Measurements from ENCODE around the gene COQ4.
"Not testable (repeated sequence)": the region's sequence is repeated elsewhere in the genome, so short reads cannot be mapped to it uniquely, and the experiment has no call there.

COQ4 gene

DNA sequence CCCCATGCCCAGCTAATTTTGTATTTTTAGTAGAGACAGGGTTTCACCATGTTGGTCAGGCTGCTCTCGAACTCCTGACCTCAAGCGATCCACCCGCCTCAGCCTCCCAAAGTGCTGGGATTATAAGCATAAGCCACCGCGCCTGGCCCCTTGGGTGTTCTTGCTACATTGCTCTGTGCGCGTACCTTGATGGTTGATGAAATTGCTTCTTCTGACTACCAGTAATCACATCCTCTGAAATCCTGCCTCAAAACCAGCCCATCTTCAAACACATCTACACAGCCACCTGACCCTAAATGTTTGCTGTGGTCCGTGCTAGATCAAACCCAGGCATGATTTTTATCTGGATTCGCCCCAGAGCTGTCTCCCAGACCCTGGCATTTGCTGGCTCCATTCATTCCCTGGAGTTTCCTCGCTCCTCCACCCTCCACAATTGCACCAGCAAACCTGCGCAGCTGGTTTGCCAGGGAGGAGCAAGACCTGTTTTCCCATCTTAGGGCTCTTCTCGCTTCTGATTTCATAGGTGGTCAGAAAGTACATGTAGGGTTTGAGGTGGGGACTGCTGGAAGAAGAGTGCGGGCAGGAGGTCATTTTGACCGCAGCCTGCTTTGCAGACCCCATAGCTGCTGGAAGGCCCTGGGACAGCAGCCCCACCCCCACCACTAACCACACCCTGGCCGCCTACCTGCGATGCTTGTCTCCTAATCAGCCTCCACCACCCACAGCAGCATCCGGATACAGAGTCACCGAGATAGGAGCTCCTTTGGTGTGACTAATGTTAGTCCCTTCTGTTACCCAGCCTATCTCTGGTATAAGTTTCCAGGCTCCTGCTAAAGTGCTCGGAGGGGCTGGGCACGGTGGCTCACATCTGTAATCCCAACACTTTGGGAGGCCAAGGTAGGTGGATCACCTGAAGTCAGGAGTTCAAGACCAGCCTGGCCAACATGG, 23.8 kb upstream of the COQ4 start:
- DNase-seq (ENCODE audit: low read depth in 3 of 3, low spot score in 1 of 3), result no peak

DNA sequence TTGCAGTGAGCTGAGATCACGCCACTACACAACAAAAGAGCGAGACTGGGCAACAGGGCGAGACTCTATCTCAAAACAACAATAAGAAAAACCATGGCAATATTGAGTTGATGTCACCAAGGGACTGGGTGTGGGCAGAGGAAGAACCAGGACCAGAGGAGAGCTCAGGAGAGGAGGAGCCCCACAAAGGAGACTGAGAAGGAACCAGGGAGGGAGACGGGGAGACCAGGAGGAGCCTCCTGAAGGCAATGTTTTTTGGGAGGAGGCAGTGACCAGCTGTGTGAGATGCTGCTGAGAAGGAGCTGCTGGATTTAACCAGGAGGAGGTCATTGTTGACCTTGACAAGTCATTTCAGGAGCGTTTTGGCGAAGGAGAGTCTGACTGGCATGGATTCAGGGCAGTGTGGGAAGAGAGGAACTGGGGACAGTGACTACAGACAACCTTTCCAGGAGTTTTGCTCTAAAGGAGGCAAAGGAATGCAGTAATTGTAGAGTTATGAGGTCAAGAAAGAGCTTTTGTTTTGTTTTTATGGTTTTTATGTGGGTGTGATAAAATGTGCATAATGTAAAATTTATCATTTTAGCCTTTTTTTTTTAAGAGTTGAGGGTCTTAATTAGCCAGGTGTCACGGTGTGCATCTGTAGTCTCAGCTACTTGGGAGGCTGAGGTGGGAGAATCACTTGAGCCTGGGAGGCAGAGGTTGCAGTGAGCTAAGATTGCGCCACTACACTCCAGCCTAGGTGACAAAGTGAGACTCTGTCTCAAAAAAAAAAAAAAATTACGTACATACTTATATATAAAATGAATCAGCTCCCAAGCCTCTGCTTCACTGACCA, 18.3 kb upstream of the COQ4 start:
- DNase-seq (ENCODE audit: low read depth in 3 of 3, low spot score in 1 of 3), result no peak

DNA sequence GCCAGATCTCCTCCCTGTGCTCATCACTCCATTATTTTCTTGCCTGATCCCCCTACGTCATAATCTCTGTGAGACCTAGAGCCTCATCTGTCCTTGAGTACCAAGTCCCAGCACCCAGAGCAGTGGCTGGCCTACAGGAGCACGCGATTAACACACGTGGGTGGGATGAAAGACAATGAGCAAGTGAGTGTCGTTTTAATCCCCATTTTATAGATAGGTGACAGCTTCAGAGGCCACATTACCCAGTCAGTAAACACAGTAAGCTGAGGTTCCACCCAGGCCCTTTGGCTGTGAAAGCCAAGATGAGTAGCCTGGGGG, 17.7 kb upstream of the COQ4 start:
- no peak for DNase-seq (ENCODE audit: low read depth in 3 of 3, low spot score in 1 of 3)

DNA sequence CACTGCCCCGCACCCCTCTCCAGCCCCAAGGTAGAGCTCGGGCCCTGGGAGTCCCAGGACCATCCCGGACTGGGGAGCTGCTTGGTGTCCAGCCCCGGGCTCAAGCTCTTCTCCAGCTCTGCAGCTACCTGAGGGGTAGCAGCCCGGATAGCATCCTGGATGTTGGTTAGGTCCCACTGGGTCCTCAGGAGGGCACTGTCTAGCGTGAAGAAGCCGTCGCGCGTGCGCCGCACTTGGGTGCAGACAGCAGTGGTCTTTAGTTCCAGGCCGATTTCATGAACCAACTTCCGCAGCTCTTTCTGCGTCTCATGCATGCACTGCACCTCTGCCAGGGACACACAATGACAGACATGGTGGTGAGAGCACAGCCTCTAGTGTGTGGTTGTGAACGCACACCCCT, 13.1 kb upstream of the COQ4 start:
- no peak for DNase-seq (ENCODE audit: low read depth in 3 of 3, low spot score in 1 of 3)

DNA sequence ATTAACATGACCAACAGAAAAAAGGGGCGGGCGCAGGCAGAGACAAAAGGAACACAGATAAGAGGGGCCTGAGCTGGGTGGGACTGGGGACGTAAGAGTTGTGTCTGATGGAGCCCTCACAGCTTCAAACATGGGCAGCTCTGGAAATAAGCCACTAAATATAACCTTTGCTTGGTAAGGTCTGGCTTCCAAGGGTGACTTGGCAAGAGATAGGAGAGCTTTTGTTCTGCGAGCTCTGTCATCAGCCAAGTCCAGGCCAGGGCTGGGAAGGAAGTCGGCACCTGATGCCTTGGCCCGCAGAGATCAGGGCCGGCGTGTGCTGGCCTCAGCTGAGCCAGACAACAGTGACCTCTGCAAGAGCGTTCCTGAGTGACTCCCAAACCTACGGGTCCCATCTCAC, 12.2 kb upstream of the COQ4 start:
- DNase-seq (ENCODE audit: low read depth in 3 of 3, low spot score in 1 of 3), result no peak

DNA sequence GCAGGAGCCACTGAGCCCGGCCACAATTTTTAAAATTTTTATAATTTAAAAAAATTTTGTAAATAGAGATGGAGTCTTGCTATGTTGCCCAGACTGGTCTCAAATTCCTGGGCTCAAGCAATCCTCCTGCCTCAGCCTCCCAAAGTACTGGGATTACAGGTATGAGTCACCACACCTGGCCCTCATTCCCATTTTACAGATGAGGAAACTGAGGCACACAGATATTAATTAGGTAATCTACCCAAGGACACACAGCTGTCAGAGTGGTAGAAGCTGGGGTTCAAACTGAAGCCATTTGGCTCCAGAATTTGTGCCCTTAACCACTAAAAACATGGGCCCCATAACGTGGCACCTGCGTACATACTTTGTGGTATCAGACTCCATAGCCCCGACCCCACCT, 7.9 kb upstream of the COQ4 start:
- DNase-seq (ENCODE audit: low read depth in 3 of 3, low spot score in 1 of 3), result no peak

DNA sequence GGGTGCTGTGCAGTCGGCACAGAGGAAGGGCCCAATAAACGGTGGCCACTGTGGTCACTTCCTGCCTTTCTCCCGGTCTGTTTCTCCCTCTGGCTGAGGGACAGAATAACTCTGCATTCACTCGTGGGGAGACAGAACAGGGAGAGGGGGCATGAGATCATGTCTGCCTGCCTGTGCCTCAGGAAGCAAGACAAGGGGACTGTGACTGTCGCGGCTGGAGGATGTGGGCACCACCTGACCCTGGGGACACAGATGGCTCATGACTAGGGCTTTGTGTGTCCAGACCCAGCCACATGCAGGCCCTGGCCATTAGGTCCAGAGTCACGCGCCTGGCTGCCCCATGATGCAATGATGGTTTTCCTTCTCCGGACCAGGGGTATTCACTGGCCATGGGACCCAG, 6.2 kb upstream of the COQ4 start:
- DNase-seq (ENCODE audit: low read depth in 3 of 3, low spot score in 1 of 3), result no peak

DNA sequence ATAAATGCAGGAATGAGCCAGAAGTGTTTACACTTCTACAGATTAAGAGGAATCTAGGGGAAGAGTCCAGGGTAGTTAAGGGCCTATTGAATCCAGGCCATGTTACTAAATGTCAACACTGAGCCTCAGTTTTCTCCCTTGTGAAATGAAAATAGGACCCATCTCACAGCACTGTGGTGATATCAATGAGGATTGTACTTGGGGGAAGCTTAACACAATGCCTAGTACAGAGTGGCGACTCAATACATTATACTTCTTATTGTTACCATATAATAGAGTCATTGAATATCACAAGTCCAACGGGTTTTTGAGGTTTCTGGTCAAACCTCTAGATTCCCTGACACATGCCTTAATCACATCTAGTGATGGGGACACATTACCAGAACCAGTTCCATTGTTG, 5.0 kb upstream of the COQ4 start:
- no peak for DNase-seq (ENCODE audit: low read depth in 3 of 3, low spot score in 1 of 3)

DNA sequence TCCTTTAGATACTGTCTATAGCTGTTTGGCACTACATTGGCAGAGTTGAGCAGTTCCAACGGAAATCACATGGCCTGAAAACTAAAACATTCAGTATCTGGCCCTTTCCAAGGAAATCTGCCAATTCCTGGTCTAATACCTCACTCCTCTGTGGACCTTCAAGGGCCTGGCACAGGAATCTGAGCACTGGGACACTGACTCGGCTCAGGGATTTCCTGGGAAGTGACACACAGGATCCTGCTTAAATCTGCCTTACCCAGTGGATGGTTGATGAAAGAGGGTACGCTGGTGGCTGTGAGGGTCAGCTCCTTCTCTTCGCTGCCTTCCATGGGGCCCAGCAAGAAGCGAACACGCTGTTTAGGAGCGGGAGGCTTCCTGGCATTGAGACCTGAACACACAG, 1.3 kb upstream of the COQ4 start:
- no peak for DNase-seq (ENCODE audit: low read depth in 3 of 3, low spot score in 1 of 3)

DNA sequence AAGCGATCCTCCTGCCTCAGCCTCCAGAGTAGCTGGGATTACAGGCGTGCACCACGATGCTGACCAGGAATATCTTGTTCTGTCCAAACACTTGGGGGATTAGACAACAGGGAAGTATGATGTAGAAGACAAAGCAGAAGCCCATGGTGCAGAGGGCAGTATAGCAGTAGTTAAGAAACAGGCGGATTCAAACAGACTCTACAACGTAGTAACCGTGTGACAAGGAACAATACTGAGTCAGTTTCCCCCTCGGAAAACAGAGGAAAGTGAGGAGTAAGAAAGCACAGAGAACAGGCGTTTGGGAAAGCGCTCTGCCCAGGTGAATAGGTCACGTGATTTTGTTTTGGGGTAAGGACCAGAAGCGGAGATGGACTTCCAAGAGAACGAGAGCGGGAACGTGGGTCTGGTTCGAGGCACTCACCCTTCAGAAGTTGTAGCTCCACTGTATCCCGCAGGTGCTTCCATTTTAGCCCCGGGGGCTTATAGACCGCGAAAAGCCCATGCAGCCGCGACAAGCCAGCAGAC, 698 bp upstream of the COQ4 start:
- DNase-seq (ENCODE audit: low read depth in 3 of 3, low spot score in 1 of 3), result no peak

DNA sequence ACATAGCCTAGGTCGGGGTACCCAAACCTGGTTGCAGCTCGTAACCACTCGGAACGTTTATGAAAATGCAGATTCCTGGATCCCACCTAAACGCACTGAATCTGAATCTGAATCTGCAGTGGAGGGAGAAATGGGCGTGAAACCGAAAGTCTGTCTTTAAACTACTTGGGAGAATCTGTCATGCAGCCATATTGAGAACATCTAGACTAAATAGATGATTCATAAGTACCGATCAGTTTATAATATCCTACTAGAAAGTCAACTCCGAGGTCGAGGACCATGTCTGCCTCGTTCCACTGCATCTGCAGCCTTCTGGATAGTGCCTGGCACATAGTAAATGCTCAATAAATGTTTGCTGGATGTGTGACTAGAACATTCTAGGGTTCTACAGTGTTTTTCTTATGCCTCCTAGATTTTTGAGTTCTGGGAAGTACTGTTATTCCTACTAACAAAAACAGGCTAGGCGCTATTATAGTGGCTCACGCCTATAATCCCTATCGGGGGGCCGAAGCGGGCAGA, 632 bp downstream of the COQ4 start:
- DNase-seq (ENCODE audit: low read depth in 3 of 3, low spot score in 1 of 3), result no peak

DNA sequence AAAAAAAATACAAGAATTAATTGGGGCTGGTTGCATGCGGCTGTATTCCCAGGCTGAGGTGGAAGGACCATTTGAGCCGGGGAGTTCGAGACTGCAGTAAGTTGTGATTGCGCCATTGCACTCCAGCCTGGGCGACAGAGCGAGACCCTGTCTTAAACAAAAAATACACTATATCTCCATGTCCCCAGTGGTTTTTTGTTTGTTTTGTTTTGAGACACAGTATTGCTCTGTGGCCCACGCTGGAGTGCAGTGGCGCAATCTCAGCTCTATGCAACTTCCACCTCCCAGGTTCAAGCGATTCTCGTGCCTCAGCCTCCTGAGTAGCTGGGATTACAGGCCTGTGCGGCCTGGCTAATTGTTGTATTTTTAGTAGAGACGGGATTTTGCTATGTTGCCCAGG, 1.2 kb downstream of the COQ4 start:
- no peak for DNase-seq (ENCODE audit: low read depth in 3 of 3, low spot score in 1 of 3)

DNA sequence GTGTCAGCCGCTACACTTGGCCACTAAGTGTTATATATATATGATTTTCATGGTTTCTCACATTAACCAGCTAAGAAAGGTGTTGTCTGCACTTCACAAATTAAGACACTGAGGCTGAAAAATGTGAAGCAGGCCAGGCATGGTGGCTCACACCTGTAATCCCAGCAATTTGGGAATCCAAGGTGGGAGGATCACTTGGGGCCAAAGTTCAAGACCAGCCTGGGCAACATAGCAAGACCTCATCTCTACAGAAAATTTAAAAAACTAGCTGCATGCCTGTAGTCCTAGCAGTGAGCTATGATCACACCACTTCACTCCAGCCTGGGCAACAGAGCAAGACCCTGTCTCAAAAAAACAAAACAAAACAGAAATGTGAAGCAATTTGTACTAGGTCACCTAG, 1.8 kb downstream of the COQ4 start:
- DNase-seq (ENCODE audit: low read depth in 3 of 3, low spot score in 1 of 3), result no peak

DNA sequence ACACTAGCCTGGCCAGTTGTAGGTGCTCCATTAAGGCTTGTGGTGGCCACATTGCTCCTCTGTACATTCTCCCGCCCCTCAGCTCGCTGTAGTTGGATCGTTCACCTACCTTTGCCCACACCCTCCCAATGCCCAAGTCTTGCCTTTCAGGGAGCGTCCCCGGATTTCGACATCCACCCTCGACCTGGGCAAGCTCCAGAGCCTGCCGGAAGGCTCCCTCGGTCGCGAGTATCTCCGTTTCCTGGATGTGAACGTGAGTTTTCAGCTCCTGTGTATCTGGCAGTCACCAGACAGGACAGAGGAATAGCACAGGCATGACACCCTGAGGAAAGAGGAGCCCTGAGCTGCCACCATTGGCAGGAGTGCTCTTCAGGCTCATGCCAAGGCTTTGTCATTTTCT, 3.0 kb downstream of the COQ4 start:
- no peak for DNase-seq (ENCODE audit: low read depth in 3 of 3, low spot score in 1 of 3)

DNA sequence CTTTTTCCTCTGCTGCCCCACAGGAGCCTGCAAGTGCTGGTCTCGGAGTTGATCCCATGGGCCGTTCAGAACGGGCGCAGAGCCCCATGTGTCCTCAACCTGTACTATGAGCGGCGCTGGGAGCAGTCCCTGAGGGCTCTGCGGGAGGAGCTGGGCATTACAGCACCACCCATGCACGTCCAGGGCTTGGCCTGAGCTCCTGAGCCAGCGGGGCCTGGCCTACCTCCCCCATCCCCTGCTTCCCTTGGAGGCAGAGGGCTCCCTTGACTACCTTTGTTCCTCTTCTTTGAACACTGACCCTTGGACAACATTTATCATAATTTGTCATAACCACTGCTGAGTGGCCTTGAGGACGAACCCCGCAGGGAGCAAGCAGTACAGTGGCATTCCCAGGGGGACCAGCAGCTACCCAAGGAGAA, 10.8 kb downstream of the COQ4 start:
- no peak for DNase-seq (ENCODE audit: low read depth in 3 of 3, low spot score in 1 of 3)

DNA sequence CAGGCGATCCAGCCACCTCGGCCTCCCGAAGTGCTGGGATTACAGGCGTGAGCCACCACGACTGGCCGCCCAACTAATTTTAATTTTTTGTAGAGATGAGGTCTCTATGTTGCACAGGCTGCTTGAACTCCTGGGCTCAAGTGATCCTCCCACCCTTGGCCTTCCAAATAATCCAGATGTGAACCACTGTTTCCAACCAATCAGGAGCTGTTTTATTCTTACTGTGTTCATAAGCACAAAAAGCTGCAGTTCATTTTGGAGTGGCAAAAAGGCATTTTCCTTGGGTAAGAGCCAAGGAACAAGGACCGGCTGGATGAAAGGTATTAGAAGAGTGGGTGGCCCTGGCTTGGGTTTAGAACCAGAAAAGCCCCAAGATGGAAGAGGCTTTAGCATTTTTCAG, 12.5 kb downstream of the COQ4 start:
- no peak for DNase-seq (ENCODE audit: low read depth in 3 of 3, low spot score in 1 of 3)

DNA sequence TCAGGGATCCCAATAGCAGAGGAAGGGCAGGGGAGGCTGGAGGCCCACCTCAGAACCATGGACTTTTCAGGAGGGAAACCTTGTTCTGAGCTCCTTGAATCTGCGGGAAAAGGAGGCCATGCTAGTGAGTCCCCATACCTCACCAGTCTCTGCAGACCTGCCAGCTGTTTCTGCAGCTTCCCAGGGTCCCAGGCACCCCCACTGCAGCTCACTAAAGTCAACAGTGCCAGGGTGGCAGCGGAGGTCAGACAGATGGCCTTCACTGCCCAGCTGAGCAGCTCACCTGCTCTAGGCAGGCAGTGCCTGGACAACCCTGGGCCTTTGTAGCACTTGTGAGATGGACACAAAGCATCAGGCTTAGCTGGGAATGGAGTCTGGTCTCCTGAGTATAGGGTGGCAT, 13.3 kb downstream of the COQ4 start:
- no peak for DNase-seq (ENCODE audit: low read depth in 3 of 3, low spot score in 1 of 3)

DNA sequence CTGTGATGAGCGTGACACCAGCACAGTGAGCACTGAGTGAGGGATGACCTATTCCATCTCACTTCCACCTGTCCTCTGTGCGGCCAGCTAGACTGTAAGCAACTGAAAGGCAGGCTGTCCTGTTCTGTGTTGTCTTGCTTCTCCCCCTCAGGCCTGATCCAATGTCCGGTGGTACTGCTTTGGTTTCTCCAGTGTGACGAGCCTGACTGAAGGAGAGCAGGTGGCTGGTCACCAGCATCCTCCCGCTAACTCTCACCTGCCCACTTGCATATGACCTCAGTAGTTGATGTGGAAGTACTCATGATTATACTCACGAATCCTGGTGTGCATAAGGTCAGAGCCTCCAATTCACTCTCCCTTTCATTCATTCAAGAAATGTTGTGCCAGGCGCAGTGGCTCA, 15.3 kb downstream of the COQ4 start:
- DNase-seq (ENCODE audit: low read depth in 3 of 3, low spot score in 1 of 3), result no peak

DNA sequence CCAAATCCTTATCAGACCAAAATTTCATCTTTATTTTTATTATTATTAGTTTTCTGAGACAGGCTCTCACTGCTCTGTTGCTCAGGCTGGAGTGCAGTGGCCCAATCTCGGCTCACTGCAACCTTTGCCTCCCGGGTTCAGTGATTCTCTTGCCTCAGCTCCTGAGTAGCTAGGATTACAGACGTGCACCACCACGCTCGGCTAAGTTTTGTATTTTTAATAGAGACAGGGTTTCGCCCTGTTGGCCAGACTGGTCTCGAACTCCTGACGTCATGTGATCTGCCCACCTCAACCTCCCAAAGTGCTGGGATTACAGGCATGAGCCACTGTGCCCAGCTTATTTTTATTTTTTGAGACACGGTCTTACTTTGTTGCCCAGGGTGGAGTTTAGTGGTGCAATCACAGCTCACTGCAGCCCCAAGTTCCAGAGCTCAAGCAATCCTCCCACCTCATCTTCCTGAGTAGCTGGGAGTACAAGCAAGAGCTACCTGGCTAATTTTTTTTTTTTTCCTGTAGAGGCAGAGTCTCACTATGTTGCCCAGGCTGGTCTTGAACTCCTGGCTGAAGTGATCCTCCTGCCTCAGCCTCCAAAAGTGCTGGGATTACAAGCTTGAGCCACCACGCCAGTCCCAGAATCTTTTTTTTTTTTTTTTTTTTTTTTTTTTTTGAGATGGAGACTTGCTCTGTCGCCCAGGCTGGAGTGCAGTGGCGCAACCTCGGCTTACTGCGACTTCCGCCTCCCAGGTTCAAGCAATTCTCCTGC, 16.4 kb downstream of the COQ4 start:
- not testable (repeated sequence) for DNase-seq (ENCODE audit: low read depth in 3 of 3, low spot score in 1 of 3)

DNA sequence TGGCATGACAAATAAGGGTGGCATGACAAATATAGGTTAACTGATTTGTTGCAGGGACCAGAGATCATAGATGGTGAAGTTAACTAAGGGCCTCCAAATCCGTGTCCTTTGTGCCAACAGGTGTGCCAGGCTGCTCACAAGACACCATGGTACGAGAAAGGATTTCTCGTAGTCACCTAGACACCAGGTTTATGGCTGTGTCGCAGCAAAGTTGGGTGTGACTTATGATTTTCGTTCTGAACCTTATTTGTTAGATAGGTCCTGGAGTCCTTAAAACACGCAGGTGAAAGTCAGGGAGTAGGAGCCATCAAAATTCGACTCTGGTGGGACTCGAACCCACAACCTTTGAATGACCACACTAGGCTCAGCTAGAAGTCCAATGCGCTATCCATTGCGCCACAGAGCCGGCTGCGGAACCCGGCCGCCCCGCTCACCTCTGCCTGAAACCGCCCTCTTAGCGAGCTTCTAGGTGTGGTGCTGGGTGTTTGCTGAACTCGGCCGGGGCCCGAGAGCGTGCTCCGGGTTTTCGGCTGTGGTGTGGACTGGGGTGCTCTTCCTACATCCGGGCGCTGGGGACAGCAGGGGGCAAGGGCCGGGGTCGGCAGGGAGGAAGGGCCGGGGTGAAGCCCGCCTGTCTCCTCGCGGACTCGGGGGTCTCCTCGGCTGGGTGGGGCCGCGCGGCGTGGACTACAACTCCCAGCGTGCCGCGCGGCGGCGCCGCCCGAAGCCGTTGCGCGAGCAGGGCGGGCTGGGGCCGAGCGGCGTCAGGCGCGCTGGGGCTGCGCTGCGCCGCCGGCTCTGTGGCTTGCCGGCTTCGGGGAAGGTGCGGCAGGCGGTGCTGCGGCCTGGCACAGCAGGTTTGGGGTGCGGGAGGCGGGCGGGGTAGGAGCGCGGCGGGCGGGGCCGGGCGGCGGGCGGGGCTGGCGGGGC, 17.4 kb downstream of the COQ4 start, which contains the start of gene SLC27A4:
SLC27A4 (plus strand) TSS at position 767 of the 930 bp plus-strand sequence. CDS start 2,606 bp downstream, outside the sequence.
- peak; percentile 50 to 64 (median 58) for DNase-seq (ENCODE audit: low read depth in 3 of 3, low spot score in 1 of 3)
